D721Med (cell line): Measurements from ENCODE around the gene PRKACB.

Experiments used
- DNase-seq: peaks from one replicate; pipeline ENCODE4 v3.0.0; 2011; ENCODE audit warnings: low spot score; ENCODE audit not compliant: insufficient read length
- FAIRE-seq: peaks from 2 replicates; lab custom pipeline; 2011; peaks lifted over from hg19 to GRCh38; lab: Jason Lieb, UNC
- TF ChIP-seq, protein P1 (sequence below): IDR thresholded peaks from 2 replicates; pipeline ENCODE4 v1.5.1; 2012; ENCODE audit warnings: mild to moderate bottlenecking, control low read depth; ENCODE audit not compliant: insufficient read depth; ENCODE audit errors: missing control alignments

The PRKACB gene

DNA sequence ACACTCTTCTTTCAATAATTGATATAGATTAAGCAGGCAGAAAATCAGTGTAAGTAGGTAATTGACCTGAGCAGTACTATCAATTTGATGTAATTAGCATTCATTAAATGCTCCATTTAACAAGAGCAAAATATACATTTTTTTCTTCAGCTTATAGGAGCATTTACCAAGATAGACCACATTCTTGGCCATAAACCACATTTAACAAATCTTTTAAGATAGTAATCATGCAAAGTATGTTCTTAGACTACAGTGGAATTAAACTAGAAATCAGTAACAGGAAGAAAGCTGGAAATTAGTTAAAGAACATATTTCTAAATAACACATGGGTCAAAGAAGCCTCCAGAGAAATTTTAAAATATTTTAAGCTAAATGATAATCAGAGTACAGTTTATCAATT is 8.7 kb upstream of the PRKACB start:
- DNase-seq (no peak), FAIRE-seq (no peak)
- TF ChIP-seq, protein P1, sequence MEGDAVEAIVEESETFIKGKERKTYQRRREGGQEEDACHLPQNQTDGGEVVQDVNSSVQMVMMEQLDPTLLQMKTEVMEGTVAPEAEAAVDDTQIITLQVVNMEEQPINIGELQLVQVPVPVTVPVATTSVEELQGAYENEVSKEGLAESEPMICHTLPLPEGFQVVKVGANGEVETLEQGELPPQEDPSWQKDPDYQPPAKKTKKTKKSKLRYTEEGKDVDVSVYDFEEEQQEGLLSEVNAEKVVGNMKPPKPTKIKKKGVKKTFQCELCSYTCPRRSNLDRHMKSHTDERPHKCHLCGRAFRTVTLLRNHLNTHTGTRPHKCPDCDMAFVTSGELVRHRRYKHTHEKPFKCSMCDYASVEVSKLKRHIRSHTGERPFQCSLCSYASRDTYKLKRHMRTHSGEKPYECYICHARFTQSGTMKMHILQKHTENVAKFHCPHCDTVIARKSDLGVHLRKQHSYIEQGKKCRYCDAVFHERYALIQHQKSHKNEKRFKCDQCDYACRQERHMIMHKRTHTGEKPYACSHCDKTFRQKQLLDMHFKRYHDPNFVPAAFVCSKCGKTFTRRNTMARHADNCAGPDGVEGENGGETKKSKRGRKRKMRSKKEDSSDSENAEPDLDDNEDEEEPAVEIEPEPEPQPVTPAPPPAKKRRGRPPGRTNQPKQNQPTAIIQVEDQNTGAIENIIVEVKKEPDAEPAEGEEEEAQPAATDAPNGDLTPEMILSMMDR = no peak

GRCh38 chr1:84141182-84142003 is 2.7 kb upstream of the PRKACB start:
- TF ChIP-seq, protein P1 = peak; percentile 43
- DNase-seq = no peak
- FAIRE-seq = no peak

DNA sequence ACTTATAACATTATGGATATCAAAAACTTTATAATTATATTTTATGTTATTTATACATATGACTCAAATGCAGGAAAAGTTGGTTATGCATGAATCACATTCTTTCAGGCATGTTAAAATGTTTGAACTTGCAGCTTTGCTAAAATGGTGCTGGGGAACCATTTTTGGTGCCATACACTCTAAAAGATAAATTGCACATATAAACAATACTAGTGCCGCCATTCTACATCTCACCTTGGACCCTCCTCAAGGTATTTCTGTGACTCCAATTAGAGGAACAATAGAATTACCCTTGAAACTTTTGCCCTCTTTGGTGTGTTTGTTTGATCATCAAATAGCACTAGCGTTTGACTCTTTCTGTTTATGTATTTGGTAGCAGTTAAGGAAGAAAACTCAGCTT is 997 bp downstream of the PRKACB start:
- FAIRE-seq (no peak), DNase-seq (no peak)
- TF ChIP-seq, protein P1 = no peak

GRCh38 chr1:84146411-84147032 is 2.5 kb downstream of the PRKACB start:
- TF ChIP-seq, protein P1 = no peak
- FAIRE-seq (no peak), DNase-seq (no peak)

DNA sequence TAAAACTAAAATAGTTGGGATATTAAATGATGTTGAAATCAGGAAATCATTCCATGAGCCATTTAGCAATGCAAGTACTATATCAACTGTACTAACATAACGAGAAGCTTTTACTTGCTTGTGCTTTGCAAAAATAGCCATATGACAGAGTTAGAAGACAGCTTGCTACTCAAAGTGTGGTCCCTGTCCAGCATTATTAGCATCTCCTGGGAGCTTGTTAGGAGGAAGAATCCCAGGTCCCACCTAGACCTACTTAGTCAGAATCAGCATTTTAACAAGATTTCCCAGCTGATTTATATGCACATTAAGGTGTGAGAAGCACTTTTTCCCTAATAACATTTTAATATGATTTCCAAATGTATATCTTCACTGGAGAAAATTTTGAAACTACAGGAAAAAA is 4.7 kb downstream of the PRKACB start:
- FAIRE-seq = no peak
- TF ChIP-seq, protein P1 = no peak

DNA sequence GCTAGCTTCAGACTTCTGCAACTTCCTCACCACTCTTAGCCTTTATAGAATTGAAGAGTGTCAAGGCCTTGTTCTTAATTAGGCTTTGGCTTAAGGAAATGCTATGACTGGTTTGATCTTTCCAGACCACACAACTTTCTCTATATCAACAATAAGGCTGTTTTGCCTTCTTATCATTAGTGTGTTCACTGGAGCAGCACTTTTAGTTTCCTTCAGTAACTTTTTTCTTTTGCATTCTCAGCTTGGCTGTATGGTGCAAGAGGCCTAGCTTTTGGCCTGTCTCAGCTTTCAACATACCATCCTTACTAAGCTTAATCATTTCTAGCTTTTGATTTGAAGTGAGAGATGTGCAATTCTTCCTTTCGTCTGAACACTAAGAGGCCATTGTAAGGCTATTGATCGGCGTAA is 8.6 kb downstream of the PRKACB start:
- FAIRE-seq = no peak
- DNase-seq = no peak
- TF ChIP-seq, protein P1 = no peak

More for the DNA sequence above, 4.7 kb downstream of the PRKACB start:
- no peak for DNase-seq

GRCh38 chr1:84155517-84155916 is 11.4 kb downstream of the PRKACB start:
- TF ChIP-seq, protein P1 = no peak
- no peak for FAIRE-seq
- DNase-seq = no peak
